GM23338 (cell line): Measurements from ENCODE around the gene EGFR. TPM values are rescaled to one million over a fixed set of nuclear protein-coding genes. Genes with fewer than 3 reads are reported as not detected.

Experiments used
- ATAC-seq: fragments of 200-7000 bp; cut with Tn5 transposase; 3 replicates; pipeline ENCODE4 v1.9.1; 2020
- DNase-seq: peaks from one replicate; pipeline ENCODE4 v3.0.0-alpha.2; 2015; ENCODE audit warnings: low spot score
- H2AFZ ChIP-seq: fragments of 200-600 bp; sonication (generic); 2 replicates; pipeline ENCODE4 v1.8.0; 2016; ENCODE audit warnings: antibody characterized with exemption, mild to moderate bottlenecking, moderate library complexity
- H3F3A ChIP-seq: fragments of 200-600 bp; sonication (generic); replicated peaks from 2 replicates; pipeline ENCODE4 v1.8.0; 2017; ENCODE audit warnings: antibody characterized with exemption, mixed run types, low read depth
- H3K27ac ChIP-seq: fragments of 200-600 bp; sonication (generic); 2 replicates; pipeline ENCODE4 v1.6.1; 2016; ENCODE audit warnings: low read depth
- H3K27me3 ChIP-seq: fragments of 200-600 bp; sonication (generic); 2 replicates; pipeline ENCODE4 v1.8.0; 2016; ENCODE audit warnings: mild to moderate bottlenecking, mixed run types, moderate library complexity; ENCODE audit not compliant: insufficient read depth
- H3K36me3 ChIP-seq: fragments of 200-600 bp; sonication (generic); 2 replicates; pipeline ENCODE4 v1.8.0; 2016; ENCODE audit warnings: mild to moderate bottlenecking; ENCODE audit not compliant: insufficient read depth
- H3K4me1 ChIP-seq: fragments of 200-600 bp; sonication (generic); 2 replicates; pipeline ENCODE4 v1.8.0; 2016; ENCODE audit warnings: mild to moderate bottlenecking, moderate library complexity; ENCODE audit not compliant: insufficient read depth
- H3K4me2 ChIP-seq: fragments of 200-600 bp; sonication (generic); 2 replicates; pipeline ENCODE4 v1.7.1; 2017; ENCODE audit warnings: mixed run types
- H3K4me3 ChIP-seq: fragments of 200-600 bp; sonication (generic); 2 replicates; pipeline ENCODE4 v1.6.1; 2016; ENCODE audit warnings: mixed run types
- H3K79me2 ChIP-seq: fragments of 200-600 bp; sonication (generic); replicated peaks from 2 replicates; pipeline ENCODE4 v1.8.0; 2017; ENCODE audit warnings: mild to moderate bottlenecking; ENCODE audit not compliant: insufficient read depth
- H3K9me2 ChIP-seq: fragments of 200-600 bp; sonication (generic); 2 replicates; pipeline ENCODE4 v1.8.0; 2017; ENCODE audit not compliant: insufficient read depth
- H4K20me1 ChIP-seq: fragments of 200-600 bp; sonication (generic); replicated peaks from 2 replicates; pipeline ENCODE4 v1.8.0; 2017; ENCODE audit warnings: mild to moderate bottlenecking; ENCODE audit not compliant: insufficient read depth
- H3K27ac Mint-ChIP-seq: 2 replicates; pipeline ENCODE4 v1.8.0; 2020; ENCODE audit warnings: inconsistent platforms, mild to moderate bottlenecking, moderate library complexity, mixed read lengths
- H3K27me3 Mint-ChIP-seq: 3 replicates; pipeline ENCODE4 v1.8.0; 2022; ENCODE audit warnings: low read depth, mild to moderate bottlenecking, moderate library complexity, mixed read lengths, inconsistent platforms; ENCODE audit not compliant: insufficient read depth, poor library complexity
- H3K36me3 Mint-ChIP-seq: 3 replicates; pipeline ENCODE4 v1.8.0; 2021; ENCODE audit warnings: low read depth, mild to moderate bottlenecking, inconsistent platforms, moderate library complexity, mixed read lengths
- H3K4me1 Mint-ChIP-seq: 3 replicates; pipeline ENCODE4 v1.8.0; 2020; ENCODE audit warnings: mild to moderate bottlenecking, inconsistent platforms, mixed read lengths
- H3K4me3 Mint-ChIP-seq: 3 replicates; pipeline ENCODE4 v1.8.0; 2021; ENCODE audit warnings: moderate library complexity, mild to moderate bottlenecking, inconsistent platforms, mixed read lengths
- H3K9me3 Mint-ChIP-seq: 3 replicates; pipeline ENCODE4 v1.8.0; 2020; ENCODE audit warnings: moderate library complexity, mild to moderate bottlenecking, inconsistent platforms, mixed read lengths
- CREB1 ChIP-seq: fragments of 250-450 bp; sonication (Bioruptor Pico); IDR thresholded peaks from 2 replicates; pipeline ENCODE4 v1.5.0; 2020; ENCODE audit warnings: low read depth, mild to moderate bottlenecking, moderate library complexity
- CTCF ChIP-seq, 2 experiments: fragments of 200-600 bp in 1 of 2; sonication (generic) in 1 of 2; conservative IDR thresholded peaks; 2 replicates each; pipeline versions ENCODE4 v1.5.1 to v1.6.1; 2016 to 2017; ENCODE audit warnings: antibody characterized with exemption in 2 of 2, low read depth in 2 of 2, mild to moderate bottlenecking in 2 of 2, moderate library complexity in 1 of 2
- ETS1 ChIP-seq: IDR thresholded peaks from 2 replicates; pipeline ENCODE4 v1.6.1; 2016; ENCODE audit warnings: antibody characterized with exemption
- EZH2 ChIP-seq: fragments of 200-600 bp; sonication (generic); IDR thresholded peaks from one replicate; pipeline ENCODE4 v1.8.0; 2017; ENCODE audit warnings: antibody characterized with exemption, mild to moderate bottlenecking, low read depth; ENCODE audit not compliant: unreplicated experiment
- EZH2phosphoT487 ChIP-seq: fragments of 200-600 bp; sonication (generic); IDR thresholded peaks from one replicate; pipeline ENCODE4 v1.8.1; 2018; ENCODE audit warnings: antibody characterized with exemption; ENCODE audit not compliant: unreplicated experiment
- JUNB ChIP-seq: IDR thresholded peaks from one replicate; pipeline ENCODE4 v1.6.1; 2016; ENCODE audit warnings: antibody characterized with exemption; ENCODE audit not compliant: unreplicated experiment
- NANOG ChIP-seq: IDR thresholded peaks from 2 replicates; pipeline ENCODE4 v1.6.1; 2016; ENCODE audit warnings: antibody characterized with exemption, borderline replicate concordance
- POLR2AphosphoS5 ChIP-seq: IDR thresholded peaks from 2 replicates; pipeline ENCODE4 v1.6.1; 2016; ENCODE audit warnings: antibody characterized with exemption, low read depth
- REST ChIP-seq: IDR thresholded peaks from one replicate; pipeline ENCODE4 v1.6.1; 2018; ENCODE audit warnings: antibody characterized with exemption; ENCODE audit not compliant: unreplicated experiment
- STAT1 ChIP-seq: IDR thresholded peaks from one replicate; pipeline ENCODE4 v1.6.1; 2016; ENCODE audit warnings: antibody characterized with exemption; ENCODE audit not compliant: unreplicated experiment
- ZNF114 ChIP-seq: fragments of 250-450 bp; sonication (Bioruptor Pico); IDR thresholded peaks from 2 replicates; pipeline ENCODE4 v1.5.0; 2020; ENCODE audit warnings: mild to moderate bottlenecking, moderate library complexity
- ZNF331 ChIP-seq: fragments of 250-450 bp; sonication (Bioruptor Pico); IDR thresholded peaks from 2 replicates; pipeline ENCODE4 v1.5.0; 2020; ENCODE audit warnings: low read depth, mild to moderate bottlenecking, moderate library complexity
- polyA plus RNA-seq: library from polyadenylated mRNA; unstranded; fragments of >200 nt; fragmentation: Nextera tagmentation; extraction: Ambion mirVana; gene quantifications from 2 replicates; pipeline ENCODE4 v1.2.1, GENCODE V29; 2016
- total RNA-seq: library from RNA; depleted of rRNA; stranded (reverse); fragments of >200 nt; shearing (Covaris generic); gene quantifications from 2 replicates; pipeline ENCODE4 v1.2.3, GENCODE V29; 2014

Gene EGFR
- total and polyA plus RNA-seq, 2 experiments from 2014 or later = 1.5 to 4.5 TPM

GRCh38 chr7:55183897-55184296, 165.1 kb downstream of the EGFR start (continued):
- TF ChIP-seq CTCF (conservative IDR thresholded peaks at IDR 0.05; ENCODE audit: low read depth in 2 of 2) (no peak), EZH2 (no peak), POLR2AphosphoS5 (no peak), ZNF331 (CRISPR knock-in tag) (no peak)

- no peak overlapping the region for H3K4me2 ChIP-seq
- H3K4me1 Mint-ChIP-seq = peaks cover 25% of the 10 kb centered on the region
- no peak overlapping the region for H2AFZ ChIP-seq
- H3K9me3 Mint-ChIP-seq = no peaks in the 10 kb centered on the region
- H4K20me1 ChIP-seq = no peaks in the 10 kb centered on the region
- H3F3A ChIP-seq = no peaks in the 10 kb centered on the region
- no peaks in the 10 kb centered on the region; the same call in 2 of the 3 replicates for H3K36me3 Mint-ChIP-seq
- no peak overlapping the region for H3K4me3 ChIP-seq
- H3K36me3 ChIP-seq = no peaks in the 10 kb centered on the region
- ATAC-seq (no peak), DNase-seq (no peak)
- H3K4me3 Mint-ChIP-seq = no peak overlapping the region
- no peaks in the 10 kb centered on the region for H3K79me2 ChIP-seq
- H3K27ac ChIP-seq = no peak overlapping the region
- H3K9me2 ChIP-seq = no peaks in the 10 kb centered on the region
- peaks cover 11% of the 10 kb centered on the region for H3K27me3 Mint-ChIP-seq
- no peaks in the 10 kb centered on the region for H3K27me3 ChIP-seq
- H3K27ac Mint-ChIP-seq = no peak overlapping the region
- H3K4me1 ChIP-seq = peaks cover 24% of the 10 kb centered on the region
- TF ChIP-seq CTCF (conservative IDR thresholded peaks at IDR 0.05; ENCODE audit: low read depth in 2 of 2) = no peak
- no peak for TF ChIP-seq NANOG
- TF ChIP-seq CREB1 (CRISPR knock-in tag) = no peak
- TF ChIP-seq POLR2AphosphoS5 = no peak
- TF ChIP-seq ZNF331 (CRISPR knock-in tag) = no peak
- no peak for TF ChIP-seq ZNF114 (CRISPR knock-in tag)
- TF ChIP-seq ETS1 = no peak
- no peak for TF ChIP-seq JUNB
- no peak for TF ChIP-seq EZH2
- TF ChIP-seq REST = no peak
- no peak for TF ChIP-seq EZH2phosphoT487
- TF ChIP-seq STAT1 = no peak
These were observed 166.5 kb downstream of the EGFR start for GRCh38 chr7:55185321-55185802.
